Measurements from ENCODE around the gene PIK3CA. TPM values are rescaled to one million over a fixed set of nuclear protein-coding genes. Genes with fewer than 3 reads are reported as not detected.

PIK3CA gene
- total and polyA plus RNA-seq, 4 donors, result 4.5 to 42.9 (median 16.0) TPM

DNA sequence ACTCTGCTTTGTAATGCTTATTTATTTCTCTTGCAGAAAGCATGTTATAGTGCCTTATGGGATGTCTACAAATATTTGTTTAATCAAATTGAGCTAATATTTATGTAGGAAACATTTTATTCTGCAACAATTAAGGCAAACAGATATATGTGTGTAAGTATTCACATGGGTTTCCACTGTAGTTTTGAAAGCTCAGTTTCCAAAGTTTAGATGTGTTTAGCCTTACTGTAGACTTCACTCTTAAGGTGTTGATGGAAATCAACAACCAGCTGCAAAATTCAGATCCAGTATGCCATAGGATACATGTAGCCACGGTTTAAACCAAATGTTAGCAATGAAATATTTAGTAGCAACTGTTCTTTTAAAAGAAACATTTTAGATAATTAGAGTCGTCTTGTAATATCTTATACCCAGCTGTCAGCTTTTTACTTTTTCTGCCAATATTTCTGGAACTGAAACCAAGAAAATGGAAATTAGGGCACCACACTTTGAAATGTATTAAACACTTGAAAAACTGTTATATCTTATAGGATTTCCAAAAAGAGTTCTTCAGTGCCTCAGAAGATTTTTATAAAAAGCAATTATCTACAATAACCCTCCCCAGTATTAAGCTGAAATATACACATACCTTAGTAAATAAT is 18.5 kb downstream of the PIK3CA start:
- DNase-seq (peak in 1 of 3 donors; percentile 24), ATAC-seq (ENCODE audit: insufficient read depth, low FRiP score) (no peak)
- no peaks in the 10 kb centered on the region for H3K27me3 ChIP-seq (ENCODE audit: control insufficient read depth in 3 of 3, insufficient read depth in 3 of 3, low read length in 2 of 3)
- H3K27ac ChIP-seq (ENCODE audit: low read depth in 1 of 2, low read length in 1 of 2), result no peak overlapping the region
- H3K9me3 ChIP-seq (ENCODE audit: control insufficient read depth in 4 of 4, insufficient read depth in 3 of 4, low read length in 3 of 4), result peaks cover 0 to 2% (median 0%) of the 10 kb centered on the region in 4 donors
- H3K9ac ChIP-seq (ENCODE audit: insufficient read depth in 1 of 2, low read length in 2 of 2), result no peak overlapping the region
- no peak overlapping the region for H3K4me3 ChIP-seq
- H3K36me3 ChIP-seq (ENCODE audit: control insufficient read depth in 4 of 4, insufficient read depth in 4 of 4, low read length in 4 of 4), result no peaks in the 10 kb centered on the region
- WGBS, 2 donors, result 57 to 65% methylated on average over 2 of the region's 2 CpGs
- H3K4me1 ChIP-seq (ENCODE audit: control insufficient read depth in 5 of 5, insufficient read depth in 5 of 5, low read length in 5 of 5), result peaks cover 0 to 12% (median 0%) of the 10 kb centered on the region in 5 donors
- TF ChIP-seq, protein P1, sequence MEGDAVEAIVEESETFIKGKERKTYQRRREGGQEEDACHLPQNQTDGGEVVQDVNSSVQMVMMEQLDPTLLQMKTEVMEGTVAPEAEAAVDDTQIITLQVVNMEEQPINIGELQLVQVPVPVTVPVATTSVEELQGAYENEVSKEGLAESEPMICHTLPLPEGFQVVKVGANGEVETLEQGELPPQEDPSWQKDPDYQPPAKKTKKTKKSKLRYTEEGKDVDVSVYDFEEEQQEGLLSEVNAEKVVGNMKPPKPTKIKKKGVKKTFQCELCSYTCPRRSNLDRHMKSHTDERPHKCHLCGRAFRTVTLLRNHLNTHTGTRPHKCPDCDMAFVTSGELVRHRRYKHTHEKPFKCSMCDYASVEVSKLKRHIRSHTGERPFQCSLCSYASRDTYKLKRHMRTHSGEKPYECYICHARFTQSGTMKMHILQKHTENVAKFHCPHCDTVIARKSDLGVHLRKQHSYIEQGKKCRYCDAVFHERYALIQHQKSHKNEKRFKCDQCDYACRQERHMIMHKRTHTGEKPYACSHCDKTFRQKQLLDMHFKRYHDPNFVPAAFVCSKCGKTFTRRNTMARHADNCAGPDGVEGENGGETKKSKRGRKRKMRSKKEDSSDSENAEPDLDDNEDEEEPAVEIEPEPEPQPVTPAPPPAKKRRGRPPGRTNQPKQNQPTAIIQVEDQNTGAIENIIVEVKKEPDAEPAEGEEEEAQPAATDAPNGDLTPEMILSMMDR (IDR thresholded peaks at IDR 0.05; ENCODE audit: control extremely low read depth, extremely low read depth), result no peak

DNA sequence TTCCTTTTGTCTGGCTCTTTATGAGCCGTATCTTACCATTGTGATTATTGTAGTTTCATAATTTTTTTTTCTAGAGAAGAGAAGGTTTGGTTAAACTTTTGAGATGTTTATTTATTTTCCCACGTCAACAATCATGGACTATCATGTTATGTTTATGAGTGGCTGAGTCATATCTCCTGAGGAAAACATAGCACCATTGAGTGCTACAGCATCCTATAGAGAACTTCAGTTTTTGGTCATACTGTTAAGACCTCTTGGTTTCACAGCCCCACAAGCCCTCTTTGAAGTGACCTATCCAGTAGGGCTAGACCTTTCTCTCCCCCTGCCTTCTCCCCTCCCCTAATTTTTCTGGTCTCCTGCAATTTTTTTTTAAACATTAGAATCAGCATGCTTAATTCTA is 20.8 kb downstream of the PIK3CA start:
- no peak for DNase-seq

DNA sequence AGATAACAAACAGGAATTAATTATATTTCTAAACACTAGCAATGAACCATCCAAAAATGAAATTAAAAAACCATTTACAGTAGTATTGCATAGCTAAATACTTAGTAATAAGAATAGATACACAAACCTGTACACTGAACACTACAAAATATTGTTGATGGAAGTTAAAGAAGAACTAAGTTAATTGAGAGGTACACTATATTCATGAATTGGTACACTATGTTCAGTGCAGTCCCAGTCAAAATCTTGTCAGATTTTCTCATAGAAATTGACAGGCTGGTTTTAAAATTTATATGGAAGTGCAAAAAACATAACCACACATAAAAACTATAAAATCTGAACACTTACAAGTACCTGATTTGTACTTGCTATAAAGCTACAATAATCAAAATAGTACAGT is 24.4 kb downstream of the PIK3CA start:
- H3K4me1 ChIP-seq (ENCODE audit: control insufficient read depth in 5 of 5, insufficient read depth in 5 of 5, low read length in 5 of 5), result peaks cover 0 to 4% (median 2%) of the 10 kb centered on the region in 5 donors
- ATAC-seq (ENCODE audit: insufficient read depth, low FRiP score) (no peak), DNase-seq (no peak)
- H3K27ac ChIP-seq (ENCODE audit: low read depth in 1 of 2, low read length in 1 of 2), result no peak overlapping the region
- H3K27me3 ChIP-seq (ENCODE audit: control insufficient read depth in 3 of 3, insufficient read depth in 3 of 3, low read length in 2 of 3), result no peaks in the 10 kb centered on the region
- H3K4me3 ChIP-seq, result no peak overlapping the region
- no peak overlapping the region for H3K9ac ChIP-seq (ENCODE audit: insufficient read depth in 1 of 2, low read length in 2 of 2)
- peaks cover 0 to 9% (median 0%) of the 10 kb centered on the region in 4 donors for H3K9me3 ChIP-seq (ENCODE audit: control insufficient read depth in 4 of 4, insufficient read depth in 3 of 4, low read length in 3 of 4)
- TF ChIP-seq, protein P1 (IDR thresholded peaks at IDR 0.05; ENCODE audit: control extremely low read depth, extremely low read depth), result no peak
- no peaks in the 10 kb centered on the region for H3K36me3 ChIP-seq (ENCODE audit: control insufficient read depth in 4 of 4, insufficient read depth in 4 of 4, low read length in 4 of 4)

More for the DNA sequence above, 20.8 kb downstream of the PIK3CA start:
- Histone ChIP-seq H3K36me3 (ENCODE audit: control insufficient read depth in 4 of 4, insufficient read depth in 4 of 4, low read length in 4 of 4) (no peaks in the 10 kb centered on the region), H3K27me3 (ENCODE audit: control insufficient read depth in 3 of 3, insufficient read depth in 3 of 3, low read length in 2 of 3) (no peaks in the 10 kb centered on the region), H3K9ac (ENCODE audit: insufficient read depth in 1 of 2, low read length in 2 of 2) (no peak overlapping the region), H3K4me3 (no peak overlapping the region), H3K4me1 (ENCODE audit: control insufficient read depth in 5 of 5, insufficient read depth in 5 of 5, low read length in 5 of 5) (peaks cover 0 to 12% (median 0%) of the 10 kb centered on the region in 5 donors), H3K9me3 (ENCODE audit: control insufficient read depth in 4 of 4, insufficient read depth in 3 of 4, low read length in 3 of 4) (peaks cover 0 to 9% (median 0%) of the 10 kb centered on the region in 4 donors), H3K27ac (ENCODE audit: low read depth in 1 of 2, low read length in 1 of 2) (no peak overlapping the region)
- TF ChIP-seq, protein P1 (IDR thresholded peaks at IDR 0.05; ENCODE audit: control extremely low read depth, extremely low read depth), result no peak
- no peak for ATAC-seq (ENCODE audit: insufficient read depth, low FRiP score)
- 83 to 88% methylated on average over 2 of the region's 2 CpGs for WGBS, 2 donors

All from lung (tissue), 12 donors.